ENCODE results near the gene PTTG1.

DNA sequence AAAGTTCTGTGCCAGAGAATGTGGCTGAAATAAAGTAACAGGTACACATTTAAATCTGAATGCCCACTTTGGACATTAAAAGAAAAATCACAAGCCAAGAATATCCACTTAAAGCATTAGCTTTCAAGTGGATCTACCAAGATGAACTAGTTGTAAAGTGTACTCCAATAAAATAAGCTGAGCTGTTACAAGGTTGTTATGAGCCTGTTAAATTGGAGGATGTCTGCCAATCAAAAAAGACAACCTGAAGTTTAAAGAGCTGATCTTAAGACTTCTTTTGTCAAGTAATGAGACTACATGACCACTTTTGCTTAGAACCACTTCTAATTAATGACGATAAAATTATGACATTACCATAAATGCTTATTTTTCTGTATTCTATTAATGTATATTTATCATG lies 24.2 kb upstream of the PTTG1 start:
- TF ChIP-seq, protein P1, sequence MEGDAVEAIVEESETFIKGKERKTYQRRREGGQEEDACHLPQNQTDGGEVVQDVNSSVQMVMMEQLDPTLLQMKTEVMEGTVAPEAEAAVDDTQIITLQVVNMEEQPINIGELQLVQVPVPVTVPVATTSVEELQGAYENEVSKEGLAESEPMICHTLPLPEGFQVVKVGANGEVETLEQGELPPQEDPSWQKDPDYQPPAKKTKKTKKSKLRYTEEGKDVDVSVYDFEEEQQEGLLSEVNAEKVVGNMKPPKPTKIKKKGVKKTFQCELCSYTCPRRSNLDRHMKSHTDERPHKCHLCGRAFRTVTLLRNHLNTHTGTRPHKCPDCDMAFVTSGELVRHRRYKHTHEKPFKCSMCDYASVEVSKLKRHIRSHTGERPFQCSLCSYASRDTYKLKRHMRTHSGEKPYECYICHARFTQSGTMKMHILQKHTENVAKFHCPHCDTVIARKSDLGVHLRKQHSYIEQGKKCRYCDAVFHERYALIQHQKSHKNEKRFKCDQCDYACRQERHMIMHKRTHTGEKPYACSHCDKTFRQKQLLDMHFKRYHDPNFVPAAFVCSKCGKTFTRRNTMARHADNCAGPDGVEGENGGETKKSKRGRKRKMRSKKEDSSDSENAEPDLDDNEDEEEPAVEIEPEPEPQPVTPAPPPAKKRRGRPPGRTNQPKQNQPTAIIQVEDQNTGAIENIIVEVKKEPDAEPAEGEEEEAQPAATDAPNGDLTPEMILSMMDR (conservative IDR thresholded peaks at IDR 0.05; ENCODE audit: low read depth, low read length): no peak
- TF ChIP-seq EZH2phosphoT487 (IDR thresholded peaks at IDR 0.05; ENCODE audit: borderline replicate concordance, low read length): no peak

All from PC-3 (cell line).